ENCODE measurements around the gene CYP2C9.
A peak's percentile ranks its signal among the peaks of the same experiment; 100 is the strongest.
"Not testable (repeated sequence)": the region's sequence is repeated elsewhere in the genome, so short reads cannot be mapped to it uniquely, and the experiment has no call there.

Gene CYP2C9

DNA sequence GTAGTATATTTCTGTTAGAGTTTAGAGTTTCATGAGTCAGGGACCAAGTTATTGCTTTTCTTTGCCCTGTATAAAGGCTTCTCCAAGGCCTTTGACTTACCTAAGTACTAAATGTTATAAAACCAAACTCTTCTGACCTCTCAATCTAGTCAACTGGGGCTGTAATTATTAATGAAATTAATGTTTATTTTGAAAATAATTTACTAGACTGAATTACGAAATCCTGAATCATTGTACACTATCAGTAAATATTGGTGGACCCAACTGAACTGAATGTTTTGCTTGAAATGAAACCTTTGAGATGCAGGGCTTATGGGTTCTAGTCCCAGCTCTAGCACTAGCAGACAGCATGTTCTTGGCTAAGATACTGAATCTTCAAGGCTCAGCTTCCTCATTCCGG is 1.7 kb upstream of the CYP2C9 start:
- Histone ChIP-seq H3K9ac (ENCODE audit: low read length) (no peak overlapping the region), H3K4me3 (ENCODE audit: low read depth, low read length, poor library complexity, severe bottlenecking) (no peak overlapping the region), H4K20me1 (ENCODE audit: insufficient read depth, low read length) (no peaks in the 10 kb centered on the region), H3K27ac (ENCODE audit: low read depth, low read length, poor library complexity, severe bottlenecking) (no peak overlapping the region), H3K9me2 (ENCODE audit: low read depth, low read length) (no peaks in the 10 kb centered on the region), H3K4me1 (ENCODE audit: insufficient read depth, low read length, severe bottlenecking) (no peaks in the 10 kb centered on the region), H3K27me3 (ENCODE audit: insufficient read depth, low read length) (no peaks in the 10 kb centered on the region), H3K36me3 (ENCODE audit: insufficient read depth, low read length) (no peaks in the 10 kb centered on the region), H3K9me3 (ENCODE audit: low read length) (no peaks in the 10 kb centered on the region), H3K4me2 (ENCODE audit: low read length) (no peak overlapping the region), H2AFZ (ENCODE audit: low read length) (no peak overlapping the region), H3F3A (ENCODE audit: insufficient read depth, low read length) (no peaks in the 10 kb centered on the region), H3K79me2 (ENCODE audit: insufficient read depth, low read length) (no peaks in the 10 kb centered on the region)
- TF ChIP-seq, protein P1, sequence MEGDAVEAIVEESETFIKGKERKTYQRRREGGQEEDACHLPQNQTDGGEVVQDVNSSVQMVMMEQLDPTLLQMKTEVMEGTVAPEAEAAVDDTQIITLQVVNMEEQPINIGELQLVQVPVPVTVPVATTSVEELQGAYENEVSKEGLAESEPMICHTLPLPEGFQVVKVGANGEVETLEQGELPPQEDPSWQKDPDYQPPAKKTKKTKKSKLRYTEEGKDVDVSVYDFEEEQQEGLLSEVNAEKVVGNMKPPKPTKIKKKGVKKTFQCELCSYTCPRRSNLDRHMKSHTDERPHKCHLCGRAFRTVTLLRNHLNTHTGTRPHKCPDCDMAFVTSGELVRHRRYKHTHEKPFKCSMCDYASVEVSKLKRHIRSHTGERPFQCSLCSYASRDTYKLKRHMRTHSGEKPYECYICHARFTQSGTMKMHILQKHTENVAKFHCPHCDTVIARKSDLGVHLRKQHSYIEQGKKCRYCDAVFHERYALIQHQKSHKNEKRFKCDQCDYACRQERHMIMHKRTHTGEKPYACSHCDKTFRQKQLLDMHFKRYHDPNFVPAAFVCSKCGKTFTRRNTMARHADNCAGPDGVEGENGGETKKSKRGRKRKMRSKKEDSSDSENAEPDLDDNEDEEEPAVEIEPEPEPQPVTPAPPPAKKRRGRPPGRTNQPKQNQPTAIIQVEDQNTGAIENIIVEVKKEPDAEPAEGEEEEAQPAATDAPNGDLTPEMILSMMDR (IDR thresholded peaks at IDR 0.05; ENCODE audit: low read length), result no peak
- no peak for TF ChIP-seq EZH2 (IDR thresholded peaks at IDR 0.05; ENCODE audit: borderline replicate concordance, low read length)

DNA sequence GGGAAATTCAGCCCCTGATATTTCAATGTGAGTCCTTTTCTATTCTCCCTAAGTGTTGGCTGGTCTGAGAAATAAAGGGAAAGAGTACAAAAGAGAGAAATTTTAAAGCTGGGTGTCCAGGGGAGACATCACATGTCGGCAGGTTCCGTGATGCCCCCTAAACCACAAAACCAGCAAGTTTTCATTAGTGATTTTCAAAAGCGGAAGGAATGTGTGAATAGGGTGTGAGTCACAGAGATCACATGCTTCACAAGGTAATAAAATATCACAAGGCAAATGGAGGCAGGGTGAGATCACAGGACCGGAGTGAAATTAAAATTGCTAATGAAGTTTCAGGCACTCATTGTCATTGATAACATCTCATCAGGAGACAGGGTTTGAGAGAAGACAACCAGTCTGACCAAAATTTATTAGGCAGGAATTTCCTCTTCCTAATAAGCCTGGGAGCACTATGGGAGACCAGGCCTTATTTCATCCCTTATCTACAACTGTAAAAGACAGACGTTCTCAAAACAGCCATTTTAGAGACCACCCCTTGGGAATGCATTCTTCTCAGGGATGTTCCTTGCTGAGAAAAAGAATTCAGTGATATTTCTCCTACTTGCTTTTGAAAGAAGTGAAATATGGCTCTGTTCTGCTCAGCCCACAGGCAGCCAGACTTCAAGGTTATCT is 5.1 kb downstream of the CYP2C9 start:
- H3K4me2 ChIP-seq (ENCODE audit: low read length); H3F3A ChIP-seq (ENCODE audit: insufficient read depth, low read length); H2AFZ ChIP-seq (ENCODE audit: low read length); H3K27ac ChIP-seq (ENCODE audit: low read depth, low read length, poor library complexity, severe bottlenecking); H3K9me2 ChIP-seq (ENCODE audit: low read depth, low read length); H3K36me3 ChIP-seq (ENCODE audit: insufficient read depth, low read length); H3K4me1 ChIP-seq (ENCODE audit: insufficient read depth, low read length, severe bottlenecking); H4K20me1 ChIP-seq (ENCODE audit: insufficient read depth, low read length); H3K9ac ChIP-seq (ENCODE audit: low read length); H3K79me2 ChIP-seq (ENCODE audit: insufficient read depth, low read length); H3K27me3 ChIP-seq (ENCODE audit: insufficient read depth, low read length); H3K9me3 ChIP-seq (ENCODE audit: low read length); H3K4me3 ChIP-seq (ENCODE audit: low read depth, low read length, poor library complexity, severe bottlenecking): not testable (repeated sequence)

DNA sequence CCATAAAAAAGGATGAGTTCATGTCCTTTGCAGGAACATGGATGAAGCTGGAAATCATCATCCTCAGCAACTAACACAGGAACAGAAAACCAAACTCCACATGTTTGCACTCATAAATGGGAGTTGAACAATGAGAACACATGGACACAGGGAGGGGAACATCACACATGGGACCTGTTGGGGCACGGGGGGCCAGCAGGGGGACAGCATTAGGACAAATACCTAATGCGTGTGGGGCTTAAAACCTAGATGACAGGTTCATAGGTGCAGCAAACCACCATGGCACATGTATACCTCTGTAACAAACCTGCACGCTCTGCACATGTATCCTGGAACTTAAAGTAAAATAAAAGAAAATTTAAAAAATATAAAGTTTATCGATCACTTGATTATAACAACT is 7.7 kb downstream of the CYP2C9 start:
- not testable (repeated sequence) for H3K36me3 ChIP-seq (ENCODE audit: insufficient read depth, low read length); H2AFZ ChIP-seq (ENCODE audit: low read length); H3K79me2 ChIP-seq (ENCODE audit: insufficient read depth, low read length); H4K20me1 ChIP-seq (ENCODE audit: insufficient read depth, low read length); H3K27me3 ChIP-seq (ENCODE audit: insufficient read depth, low read length); H3K9ac ChIP-seq (ENCODE audit: low read length); H3K9me3 ChIP-seq (ENCODE audit: low read length); H3K4me2 ChIP-seq (ENCODE audit: low read length); H3K4me1 ChIP-seq (ENCODE audit: insufficient read depth, low read length, severe bottlenecking); H3F3A ChIP-seq (ENCODE audit: insufficient read depth, low read length); H3K9me2 ChIP-seq (ENCODE audit: low read depth, low read length); H3K4me3 ChIP-seq (ENCODE audit: low read depth, low read length, poor library complexity, severe bottlenecking); H3K27ac ChIP-seq (ENCODE audit: low read depth, low read length, poor library complexity, severe bottlenecking)

DNA sequence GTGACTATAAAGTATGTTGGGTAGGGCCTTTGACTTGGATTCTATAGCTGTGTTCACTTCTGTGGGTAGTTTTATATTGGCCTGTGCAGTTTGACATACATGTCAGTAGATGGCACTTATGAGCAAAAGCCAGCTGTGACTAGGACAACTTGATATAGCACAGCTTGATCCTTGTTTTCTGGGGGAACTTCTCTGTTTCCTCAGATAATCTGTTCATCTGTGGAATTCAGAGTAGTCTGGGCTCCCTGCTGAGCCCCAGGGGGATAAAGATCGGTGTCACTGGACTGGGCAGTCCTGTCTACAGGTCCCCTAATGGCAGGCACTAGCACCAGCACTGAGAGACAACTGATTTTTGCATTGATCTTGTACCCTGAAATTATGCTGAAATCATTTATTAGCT is 25.4 kb downstream of the CYP2C9 start:
- Histone ChIP-seq H3K27me3 (ENCODE audit: insufficient read depth, low read length) (no peaks in the 10 kb centered on the region), H4K20me1 (ENCODE audit: insufficient read depth, low read length) (no peaks in the 10 kb centered on the region)

More for the DNA sequence above, 25.4 kb downstream of the CYP2C9 start:
- no peaks in the 10 kb centered on the region for H3K79me2 ChIP-seq (ENCODE audit: insufficient read depth, low read length)
- no peak overlapping the region for H2AFZ ChIP-seq (ENCODE audit: low read length)
- H3K9me3 ChIP-seq (ENCODE audit: low read length), result no peaks in the 10 kb centered on the region
- H3F3A ChIP-seq (ENCODE audit: insufficient read depth, low read length), result no peaks in the 10 kb centered on the region
- no peak overlapping the region for H3K4me3 ChIP-seq (ENCODE audit: low read depth, low read length, poor library complexity, severe bottlenecking)
- no peak overlapping the region for H3K27ac ChIP-seq (ENCODE audit: low read depth, low read length, poor library complexity, severe bottlenecking)
- H3K9me2 ChIP-seq (ENCODE audit: low read depth, low read length), result no peaks in the 10 kb centered on the region
- no peak overlapping the region for H3K4me2 ChIP-seq (ENCODE audit: low read length)
- no peaks in the 10 kb centered on the region for H3K36me3 ChIP-seq (ENCODE audit: insufficient read depth, low read length)
- no peaks in the 10 kb centered on the region for H3K4me1 ChIP-seq (ENCODE audit: insufficient read depth, low read length, severe bottlenecking)
- TF ChIP-seq EZH2 (IDR thresholded peaks at IDR 0.05; ENCODE audit: borderline replicate concordance, low read length), result no peak
- TF ChIP-seq, protein P1 (IDR thresholded peaks at IDR 0.05; ENCODE audit: low read length), result peak; percentile 40; the same call in 1 of the 2 replicates
- H3K9ac ChIP-seq (ENCODE audit: low read length), result no peak overlapping the region
